Measurements from ENCODE around the gene PPP1R14C.

- no peak for TF ChIP-seq CTCF (IDR thresholded peaks at IDR 0.05)
- no peak for TF ChIP-seq EZH2 (IDR thresholded peaks at IDR 0.05)
These were observed 58.4 kb downstream of the PPP1R14C start for GRCh38 chr6:150201285-150201684.

All from neural progenitor cell (in vitro differentiated cells).